LoVo (cell line): Measurements from ENCODE around the gene PIGQ.

Experiments
- DNase-seq: peaks from one replicate; pipeline ENCODE4 v3.0.0-alpha.2; 2016; ENCODE audit warnings: low spot score

The PIGQ gene

DNA sequence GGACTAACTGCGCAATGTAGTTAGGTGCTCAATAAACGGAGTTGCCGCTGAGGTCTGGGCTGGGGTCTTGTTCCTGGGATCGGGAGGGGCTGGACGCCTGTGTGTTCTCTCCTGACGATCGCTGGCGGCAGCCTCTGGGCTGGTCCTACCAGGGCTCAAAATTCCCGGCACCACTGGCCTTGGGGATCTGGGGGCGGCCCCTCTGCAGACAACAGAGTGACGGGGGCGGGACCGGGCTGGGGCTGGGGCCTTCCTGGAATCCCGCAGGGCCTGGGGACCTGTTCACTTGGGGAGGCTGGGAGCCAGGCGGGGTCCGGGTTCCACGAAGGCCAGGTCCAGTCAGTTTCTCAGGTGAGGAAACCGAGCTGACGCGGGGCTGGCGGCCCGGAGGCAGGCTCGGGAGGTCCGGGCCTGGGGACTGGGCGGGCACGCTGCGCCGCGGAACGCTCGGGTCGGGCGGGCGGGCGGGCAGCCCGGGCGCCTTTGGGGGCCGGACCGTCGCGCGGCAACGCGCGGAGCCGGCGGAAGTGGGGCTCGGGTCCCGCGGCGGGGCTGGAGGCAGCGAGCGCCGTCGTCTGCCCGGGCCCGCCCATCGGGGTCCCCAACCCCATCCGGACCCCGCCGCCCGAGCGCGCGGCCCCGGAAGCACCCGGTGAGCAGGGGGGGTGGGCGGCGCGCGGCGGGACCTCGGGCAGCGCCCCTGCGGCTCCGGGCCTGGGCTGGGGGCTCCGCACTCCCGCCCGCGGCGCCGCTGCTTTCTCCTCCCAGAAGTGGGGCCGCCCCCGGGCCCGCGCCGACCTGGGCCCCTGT lies at the start of gene PIGQ:
TSS of gene PIGQ (plus strand) at position 524 of the 810 bp plus-strand sequence. CDS start 4,107 bp downstream, outside the sequence.
- peak; percentile 60 for DNase-seq

DNA sequence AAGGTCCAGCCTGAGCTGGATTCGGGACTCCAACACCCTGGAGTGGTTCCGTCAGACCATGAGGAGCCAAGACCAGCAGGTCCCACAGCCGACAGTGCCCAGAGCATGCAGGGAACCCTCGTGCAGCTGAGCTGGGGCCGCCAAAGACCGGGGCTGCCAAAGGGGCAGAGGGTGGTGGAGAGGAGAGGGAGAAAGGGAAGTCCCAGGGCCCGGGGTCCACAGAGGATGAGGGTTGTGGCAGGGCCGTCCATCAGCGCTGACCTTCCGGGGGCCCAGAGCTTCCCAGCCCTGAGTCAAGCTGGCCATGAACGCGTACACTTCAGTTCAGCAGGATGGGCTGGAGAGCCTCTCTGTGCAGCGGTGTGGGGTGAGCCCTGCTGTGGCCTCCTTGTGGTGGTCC lies 48.9 kb upstream of the PIGQ start:
- DNase-seq = no peak

DNA sequence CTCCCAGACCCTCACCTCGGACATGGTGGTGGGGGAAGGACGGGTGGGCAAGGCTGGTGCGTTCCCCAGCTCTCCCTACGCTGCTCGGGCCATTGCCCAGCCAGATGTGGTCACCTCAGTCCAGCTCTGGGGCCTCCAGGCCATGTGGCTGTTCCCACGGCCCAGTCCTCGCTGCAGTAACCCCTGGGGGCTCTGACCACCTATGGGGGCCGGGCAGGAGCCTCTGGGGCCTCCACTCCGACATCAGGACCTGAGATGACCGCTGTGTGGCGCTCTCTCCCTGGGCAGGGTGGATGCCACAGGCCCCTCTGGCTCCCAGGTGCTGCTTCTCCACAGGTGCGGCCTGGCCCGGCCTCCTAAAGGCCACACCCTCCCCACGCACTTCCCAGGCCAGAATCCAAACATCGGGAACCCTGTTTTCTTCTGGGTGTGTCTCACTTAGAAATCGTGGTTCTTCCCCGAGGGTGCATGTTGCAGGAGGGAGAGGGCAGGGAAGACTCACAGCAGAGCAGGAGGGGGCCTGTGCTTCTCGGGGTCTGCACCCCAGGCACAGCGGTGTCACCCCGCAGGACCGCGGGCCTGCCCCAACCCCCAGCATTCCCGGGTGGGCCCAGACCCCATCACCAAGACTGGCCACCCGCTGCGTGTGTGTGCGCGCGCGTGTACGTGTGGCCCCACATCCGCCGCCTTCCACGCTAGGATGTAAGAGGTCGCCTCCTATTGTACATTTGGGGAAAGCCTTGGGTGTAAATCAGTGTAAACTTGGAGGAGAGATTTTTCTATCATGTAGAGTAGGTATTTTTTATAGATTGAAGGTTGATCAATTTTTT lies 48.2 kb upstream of the PIGQ start:
- DNase-seq = no peak

DNA sequence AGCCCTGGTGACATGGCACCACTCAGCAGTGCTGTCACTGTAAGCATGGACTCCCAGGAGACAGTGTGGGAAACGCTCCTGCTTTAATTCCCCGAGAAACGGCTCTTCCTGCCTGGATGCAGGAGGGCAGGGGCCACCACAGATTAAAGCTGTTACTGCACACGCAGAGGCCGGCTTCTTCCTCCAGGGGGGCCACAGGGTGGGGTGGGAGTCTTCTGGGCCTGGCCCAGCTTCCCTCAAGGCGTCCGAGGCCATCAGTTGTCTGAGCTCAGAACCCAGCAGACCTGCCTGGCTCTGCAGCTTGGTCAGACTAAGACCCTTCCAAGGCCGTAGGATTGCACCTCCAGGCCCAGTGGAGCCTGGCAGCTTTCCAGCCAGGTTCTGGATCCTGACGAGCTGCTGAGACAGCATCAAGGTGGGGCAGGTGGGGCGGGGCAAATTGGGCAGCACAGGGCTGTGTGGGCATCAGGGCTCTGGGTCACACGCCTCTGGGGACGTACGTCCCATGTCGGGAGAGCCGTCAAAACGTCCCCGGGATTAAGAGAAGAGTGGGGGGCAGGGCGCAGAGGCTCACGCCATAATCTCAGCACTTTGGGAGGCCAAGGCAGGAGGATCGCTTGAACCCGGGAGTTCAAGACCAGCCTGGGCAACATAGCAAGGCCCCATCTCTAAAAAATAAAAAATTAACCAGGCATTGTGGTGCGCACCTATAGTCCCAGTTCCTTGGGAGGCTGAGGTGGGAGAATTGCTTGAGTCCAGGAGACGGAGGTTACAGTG lies 47.3 kb upstream of the PIGQ start:
- no peak for DNase-seq

GRCh38 chr16:523097-523741 lies 46.5 kb upstream of the PIGQ start:
- no peak for DNase-seq

- no peak for DNase-seq
Measured at GRCh38 chr16:524274-525040, 45.3 kb upstream of the PIGQ start.

GRCh38 chr16:525123-525519 lies 44.6 kb upstream of the PIGQ start:
- no peak for DNase-seq

DNA sequence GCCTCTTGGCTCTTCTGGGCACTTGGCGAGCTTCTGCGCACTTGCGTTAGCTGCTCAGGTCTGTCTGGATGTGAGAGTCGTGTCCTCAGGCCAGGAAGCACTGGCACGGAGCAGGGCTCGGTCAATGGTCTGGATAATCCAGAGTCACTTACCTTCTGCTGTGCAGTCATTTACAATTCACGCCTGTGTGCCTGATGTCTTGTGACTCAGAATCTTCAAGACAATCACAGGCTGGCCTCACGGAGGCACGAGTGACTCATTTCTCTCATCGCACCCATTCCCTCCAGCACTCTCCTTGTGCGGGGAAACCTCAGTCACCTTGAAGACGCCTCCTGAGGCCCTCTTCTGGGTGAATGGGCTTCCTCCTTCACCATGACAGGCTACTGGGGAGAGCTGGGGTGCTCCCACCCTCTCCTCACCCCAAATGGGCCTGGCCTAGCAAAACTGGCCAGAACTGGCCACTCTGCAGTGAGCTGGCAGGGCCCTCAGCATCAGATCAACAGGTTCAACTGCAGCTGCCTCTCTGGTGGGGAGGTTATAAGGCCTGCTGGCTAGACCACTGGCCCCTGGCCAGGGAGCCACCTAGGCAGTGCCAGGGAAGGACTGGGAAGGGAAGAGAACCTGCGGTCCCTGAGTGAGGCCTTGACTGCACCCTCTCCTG lies 44.1 kb upstream of the PIGQ start:
- DNase-seq = peak; percentile 58

- DNase-seq = no peak
Measured at GRCh38 chr16:526181-527014, 43.4 kb upstream of the PIGQ start.

- peak; percentile 88 for DNase-seq
Measured at GRCh38 chr16:527015-527903, 42.5 kb upstream of the PIGQ start, which contains the start of gene CAPN15. Gene CAPN15 (plus strand): TSS chr16:527712. CDS start chr16:546839, 19,127 bp downstream.

DNA sequence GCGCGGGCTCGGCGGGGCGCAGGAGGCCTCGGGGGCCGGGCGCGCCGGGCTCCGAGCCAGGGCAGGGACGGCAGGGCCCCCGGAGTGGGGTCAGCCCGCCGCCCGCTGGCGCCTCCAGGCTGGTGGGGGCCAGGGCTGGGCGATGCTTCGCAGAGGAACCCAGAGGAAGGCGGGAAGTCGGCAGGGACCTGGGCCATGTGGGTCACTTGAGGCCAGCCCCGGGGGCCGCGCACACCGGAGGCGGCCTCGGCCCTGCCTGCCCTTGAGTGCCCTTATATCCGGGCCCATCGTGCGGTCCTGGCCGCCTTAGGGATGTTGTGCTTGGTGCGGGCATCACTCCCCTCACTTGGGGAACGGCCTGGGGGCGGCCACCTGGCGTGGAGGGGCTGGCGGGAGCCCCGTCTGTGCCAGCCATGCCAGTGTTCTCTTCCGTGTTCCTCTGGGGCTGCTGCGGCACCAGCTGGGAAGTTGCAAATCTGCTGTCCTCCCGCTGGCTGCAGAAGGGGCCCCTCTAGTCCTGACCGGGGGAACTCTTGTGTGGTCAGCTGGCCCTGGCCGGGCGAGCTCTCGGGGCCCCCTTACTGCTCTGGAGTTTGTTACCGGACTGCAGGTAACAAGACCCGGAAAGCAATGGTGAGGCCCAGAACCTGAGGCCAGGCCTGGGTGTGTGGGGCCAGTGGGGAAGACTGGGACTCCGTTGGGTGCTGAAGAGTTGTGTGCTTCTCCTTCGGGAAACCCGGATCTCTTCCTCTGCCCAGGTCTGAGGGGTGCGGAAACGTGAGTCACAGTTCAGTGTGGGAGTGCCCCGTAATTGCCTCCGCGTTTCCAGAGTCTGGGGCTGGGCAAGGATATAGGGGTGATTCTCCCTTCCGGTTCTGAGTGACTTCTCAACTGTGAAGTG lies 41.4 kb upstream of the PIGQ start:
- peak; percentile 76 for DNase-seq

DNA sequence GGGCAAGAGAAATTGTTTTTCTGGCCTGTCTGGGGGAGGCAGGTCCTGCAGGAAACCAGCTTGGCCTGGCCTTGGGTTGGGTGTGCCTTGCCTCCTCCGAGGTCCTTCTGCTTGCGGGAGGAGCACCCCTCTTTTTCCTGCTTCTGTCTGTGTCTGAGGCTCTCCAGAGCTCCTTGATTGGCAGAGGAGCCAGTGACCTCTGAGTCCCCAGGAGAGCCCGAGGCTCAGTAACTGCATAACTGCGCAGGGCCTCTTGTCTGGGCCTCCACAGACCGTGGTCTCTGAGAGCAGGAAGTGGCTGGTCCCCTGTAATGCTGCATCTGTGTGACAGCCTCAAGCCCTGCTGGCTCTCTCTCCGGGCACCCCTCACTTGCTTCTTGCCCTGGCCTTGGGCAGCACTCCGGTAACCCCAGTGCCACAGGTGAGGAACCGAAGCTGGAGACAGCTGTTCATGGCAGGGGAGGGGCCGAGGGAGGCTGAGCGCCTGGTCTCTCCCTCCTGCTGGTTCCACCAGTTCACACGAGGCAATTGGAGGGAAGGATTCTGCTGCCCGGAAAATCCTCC lies 40.7 kb upstream of the PIGQ start:
- no peak for DNase-seq

DNA sequence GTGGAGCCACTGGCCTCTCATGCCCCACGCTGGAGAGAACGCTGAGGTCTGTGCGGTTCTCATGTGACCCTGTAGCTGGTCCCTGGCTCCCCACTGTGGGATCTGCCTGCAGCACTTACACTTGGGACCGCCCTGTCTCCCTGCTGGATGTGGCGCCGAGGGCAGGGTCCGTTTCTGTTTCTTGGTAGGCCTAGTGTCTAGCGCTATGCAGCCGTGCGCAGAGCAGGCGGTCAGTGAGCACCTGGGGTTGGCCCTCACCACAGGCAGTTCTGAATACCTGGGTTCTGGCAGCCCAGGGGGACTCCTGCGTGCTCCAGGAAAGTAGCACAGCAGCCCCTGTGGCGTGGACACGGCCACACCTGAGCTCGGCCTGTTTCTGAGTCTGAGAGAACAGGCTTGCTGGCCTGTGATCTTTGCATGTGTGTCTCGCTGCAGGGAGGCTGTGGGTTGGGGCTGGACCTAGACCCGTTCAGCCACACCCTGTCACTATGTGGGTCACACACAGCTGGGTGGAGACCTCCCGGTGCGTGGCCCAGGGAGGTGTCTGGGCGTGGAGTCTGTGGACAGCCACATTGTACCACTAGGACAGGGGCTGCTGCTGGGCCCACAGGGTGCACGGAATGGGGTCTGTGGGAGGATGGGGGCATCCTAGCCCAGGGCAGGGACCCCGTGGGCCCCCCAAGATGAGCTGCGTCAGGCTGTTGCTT lies 39.5 kb upstream of the PIGQ start:
- no peak for DNase-seq

DNA sequence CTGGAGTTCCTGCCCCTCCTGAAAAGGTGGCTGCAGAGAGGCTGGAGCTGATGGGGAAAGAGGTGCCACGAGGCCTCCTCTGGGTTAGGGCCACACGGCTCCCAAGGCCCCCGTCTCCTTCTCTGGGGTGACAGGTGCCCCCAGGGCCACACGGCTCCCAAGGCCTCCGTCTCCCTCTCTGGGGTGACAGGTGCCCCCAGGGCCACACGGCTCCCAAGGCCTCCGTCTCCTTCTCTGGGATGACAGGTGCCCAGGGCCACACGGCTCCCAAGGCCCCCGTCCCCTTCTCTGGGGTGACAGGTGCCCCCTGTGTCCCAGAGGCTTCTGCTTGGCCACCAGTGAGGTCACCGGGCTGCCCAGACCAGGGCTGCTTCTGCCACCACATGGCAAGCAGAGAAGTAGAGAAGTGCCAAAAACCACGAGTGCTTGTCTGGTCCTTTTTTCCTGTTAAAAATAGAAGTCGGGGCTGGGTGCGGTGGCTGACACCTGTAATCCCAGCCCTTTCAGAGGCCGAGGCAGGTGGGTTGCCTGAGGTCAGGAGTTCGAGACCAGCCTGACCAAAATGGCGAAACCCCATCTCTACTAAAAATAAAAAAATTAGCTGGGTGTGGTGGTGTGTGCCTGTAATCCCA lies 38.2 kb upstream of the PIGQ start:
- DNase-seq = no peak

DNA sequence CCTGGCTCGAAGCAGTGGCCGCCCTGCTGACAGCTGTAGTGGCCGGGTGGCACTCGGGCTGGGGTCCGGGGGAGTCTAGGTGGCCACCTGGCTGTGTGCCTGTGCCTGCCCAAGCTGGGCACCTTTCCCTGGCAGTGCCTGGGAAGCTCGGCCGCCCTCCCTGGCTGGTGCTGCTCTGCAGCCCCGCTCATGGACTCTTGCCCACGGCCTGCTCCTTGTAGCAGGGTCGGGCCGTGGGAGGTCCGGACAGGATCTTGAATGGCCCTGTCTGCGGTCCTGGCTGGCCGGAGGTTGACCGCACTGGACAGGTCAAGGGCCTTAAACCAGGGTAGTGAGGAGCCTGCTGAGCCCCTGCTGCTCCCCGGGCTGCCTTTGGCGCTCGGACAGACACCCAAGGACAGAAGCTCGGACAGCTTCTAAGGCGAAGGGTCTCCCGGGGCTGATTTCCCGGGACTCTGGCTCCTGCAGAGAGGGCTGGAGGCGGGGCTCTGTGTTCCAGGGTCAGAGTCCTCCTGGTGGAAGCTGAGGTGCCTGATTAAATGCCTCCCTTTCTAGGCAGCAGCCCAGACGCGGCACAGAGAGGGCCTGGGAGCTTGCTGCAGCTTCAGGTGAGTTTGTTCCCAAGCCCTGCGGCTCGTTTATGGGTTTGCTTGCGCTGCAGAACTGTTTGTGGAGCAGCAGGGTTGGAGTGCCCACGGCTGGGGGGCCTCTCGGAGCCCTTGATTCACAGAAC lies 36.2 kb upstream of the PIGQ start:
- DNase-seq = peak; percentile 30
